ENCODE measurements around the gene DIP2C.

Gene DIP2C

GRCh38 chr10:416091-416515, 273.4 kb downstream of the DIP2C start:
- CTCF ChIA-PET, result no interaction called here
- Mint-ChIP-seq H3K27ac (no peak overlapping the region), H3K4me3 (no peak overlapping the region), H3K36me3 (no peaks in the 10 kb centered on the region), H3K4me1 (no peaks in the 10 kb centered on the region), H3K27me3 (peaks cover 6% of the 10 kb centered on the region), H3K9me3 (no peaks in the 10 kb centered on the region)
- DNase-seq, result no peak

- Mint-ChIP-seq H3K4me1 (no peaks in the 10 kb centered on the region), H3K4me3 (no peak overlapping the region), H3K9me3 (no peaks in the 10 kb centered on the region), H3K27me3 (peaks cover 6% of the 10 kb centered on the region), H3K27ac (no peak overlapping the region), H3K36me3 (no peaks in the 10 kb centered on the region)
- CTCF ChIA-PET, result no interaction called here
- DNase-seq, result no peak
These were observed 275.8 kb downstream of the DIP2C start for GRCh38 chr10:413662-414071.

GRCh38 chr10:412109-412508, 277.4 kb downstream of the DIP2C start:
- CTCF ChIA-PET, result no interaction called here
- DNase-seq, result no peak
- Mint-ChIP-seq H3K4me3 (no peak overlapping the region), H3K27me3 (peaks cover 6% of the 10 kb centered on the region), H3K9me3 (no peaks in the 10 kb centered on the region), H3K36me3 (no peaks in the 10 kb centered on the region), H3K4me1 (no peaks in the 10 kb centered on the region), H3K27ac (no peak overlapping the region)

- Mint-ChIP-seq H3K36me3 (no peaks in the 10 kb centered on the region), H3K4me3 (no peak overlapping the region), H3K27me3 (peaks cover 6% of the 10 kb centered on the region), H3K9me3 (no peaks in the 10 kb centered on the region), H3K27ac (no peak overlapping the region), H3K4me1 (no peaks in the 10 kb centered on the region)
- no peak for DNase-seq
- CTCF ChIA-PET, result no interaction called here
These were observed 277.9 kb downstream of the DIP2C start for GRCh38 chr10:411603-412002.

DNA sequence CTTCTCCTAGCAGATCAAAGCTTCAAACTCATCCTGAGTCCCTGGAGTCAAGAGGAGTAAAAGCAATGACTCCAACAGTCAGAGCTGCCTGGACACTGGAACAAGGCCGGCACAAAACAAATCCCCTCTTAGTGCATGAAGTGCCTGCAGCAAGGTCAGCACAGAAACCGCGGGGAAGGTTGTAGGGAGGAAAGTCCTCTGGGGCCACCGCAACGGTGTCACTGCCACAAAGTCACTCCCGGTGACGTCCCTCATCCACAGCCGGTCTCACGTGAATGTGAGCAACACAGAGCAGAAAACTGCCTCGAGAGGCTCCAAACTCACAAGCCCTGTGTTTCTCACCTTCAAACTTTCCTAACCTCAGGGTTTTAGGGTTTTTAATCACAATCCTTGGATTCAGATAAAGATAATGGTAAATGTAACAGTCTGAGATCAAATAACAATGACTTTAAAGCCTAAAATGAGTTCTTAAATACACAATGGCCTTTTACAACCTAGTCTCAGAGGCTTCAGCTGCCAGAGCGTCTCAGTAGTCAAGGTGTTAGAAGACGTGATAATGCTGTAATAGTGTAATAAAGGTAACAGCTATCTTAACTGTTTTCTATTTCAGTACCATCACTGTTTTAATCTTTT, 279.9 kb downstream of the DIP2C start:
- no peaks in the 10 kb centered on the region for H3K4me1 Mint-ChIP-seq
- DNase-seq, result no peak
- no peak overlapping the region for H3K4me3 Mint-ChIP-seq
- H3K27ac Mint-ChIP-seq, result no peak overlapping the region
- peaks cover 6% of the 10 kb centered on the region for H3K27me3 Mint-ChIP-seq
- CTCF ChIA-PET, result no interaction called here
- no peaks in the 10 kb centered on the region for H3K36me3 Mint-ChIP-seq
- H3K9me3 Mint-ChIP-seq, result no peaks in the 10 kb centered on the region

DNA sequence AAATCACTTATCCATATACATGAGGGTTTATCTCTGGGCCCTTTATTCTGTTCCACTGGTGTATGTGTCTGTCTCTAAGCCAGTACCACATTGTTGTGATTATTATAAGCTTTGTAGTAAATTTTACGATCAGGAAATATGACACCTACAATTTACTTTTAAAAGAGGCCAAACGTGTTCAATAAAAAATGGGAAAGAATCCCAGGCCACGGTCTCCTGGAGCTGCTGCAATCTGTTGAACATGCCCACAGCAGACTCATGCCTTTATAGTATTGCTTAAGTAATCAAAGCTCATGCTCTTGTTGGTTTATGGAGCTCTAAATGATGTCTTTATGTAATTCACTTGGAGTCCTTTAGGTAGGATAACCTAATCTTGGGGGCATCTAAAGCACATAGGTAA, 281.2 kb downstream of the DIP2C start:
- Mint-ChIP-seq H3K36me3 (no peaks in the 10 kb centered on the region), H3K27ac (no peak overlapping the region), H3K27me3 (no peaks in the 10 kb centered on the region), H3K4me3 (no peak overlapping the region), H3K4me1 (no peaks in the 10 kb centered on the region), H3K9me3 (no peaks in the 10 kb centered on the region)
- CTCF ChIA-PET, result interaction anchor here (0.6 kb wide), 1 partner anchor 335 kb away, joined by 3 read pairs; no protein-coding TSS in a partner anchor
- no peak for DNase-seq

DNA sequence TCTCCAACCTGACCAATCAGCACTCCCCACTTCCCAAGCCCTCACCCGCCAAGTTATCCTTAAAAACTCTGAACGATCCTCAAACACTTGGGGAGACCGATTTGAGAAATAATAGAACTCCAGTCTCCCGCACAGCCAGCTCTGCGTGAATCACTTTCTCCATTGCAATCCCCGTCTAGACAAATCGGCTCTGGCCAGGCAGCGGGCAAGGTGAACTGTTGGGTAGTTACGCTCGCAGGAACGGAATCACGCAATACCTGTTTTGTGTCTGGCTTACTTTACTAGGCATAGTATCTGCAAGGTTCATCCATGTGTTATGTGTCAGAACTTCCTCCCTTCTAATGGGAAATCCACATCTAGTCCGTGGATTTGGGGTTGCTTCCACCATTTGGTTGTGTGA, 282.5 kb downstream of the DIP2C start:
- Mint-ChIP-seq H3K36me3 (no peaks in the 10 kb centered on the region), H3K27me3 (no peaks in the 10 kb centered on the region), H3K27ac (no peak overlapping the region)

DNA sequence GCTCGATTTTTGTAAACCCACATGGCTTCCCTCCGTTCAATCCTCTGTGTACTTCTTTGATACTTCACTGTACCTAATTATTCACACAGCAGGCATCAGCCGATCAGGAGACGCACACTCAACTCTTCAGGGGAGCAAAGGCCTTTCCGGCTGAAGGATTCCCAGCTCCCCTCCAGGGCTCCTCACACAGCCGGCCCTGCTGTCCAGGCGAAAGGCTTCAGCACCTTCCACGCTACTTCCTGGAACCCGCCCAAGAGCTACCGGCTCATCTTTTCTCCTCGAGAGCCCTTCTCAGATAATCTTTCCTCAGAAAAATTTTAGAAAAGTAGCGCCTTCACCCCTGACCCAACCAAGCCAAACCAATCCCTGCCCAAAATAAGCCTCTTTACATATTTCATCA, 283.8 kb downstream of the DIP2C start:
- no peaks in the 10 kb centered on the region for H3K27me3 Mint-ChIP-seq
- H3K36me3 Mint-ChIP-seq, result no peaks in the 10 kb centered on the region
- H3K27ac Mint-ChIP-seq, result no peak overlapping the region
- no peak overlapping the region for H3K4me3 Mint-ChIP-seq
- CTCF ChIA-PET, result interaction anchor here (0.5 kb wide), 1 partner anchor 26 kb away, joined by 3 read pairs; no protein-coding TSS in a partner anchor
- no peaks in the 10 kb centered on the region for H3K4me1 Mint-ChIP-seq
- H3K9me3 Mint-ChIP-seq, result no peaks in the 10 kb centered on the region
- no peak for DNase-seq

More for the DNA sequence above, 282.5 kb downstream of the DIP2C start:
- Mint-ChIP-seq H3K9me3 (no peaks in the 10 kb centered on the region), H3K4me3 (no peak overlapping the region), H3K4me1 (no peaks in the 10 kb centered on the region)
- CTCF ChIA-PET, result no interaction called here
- DNase-seq, result no peak

DNA sequence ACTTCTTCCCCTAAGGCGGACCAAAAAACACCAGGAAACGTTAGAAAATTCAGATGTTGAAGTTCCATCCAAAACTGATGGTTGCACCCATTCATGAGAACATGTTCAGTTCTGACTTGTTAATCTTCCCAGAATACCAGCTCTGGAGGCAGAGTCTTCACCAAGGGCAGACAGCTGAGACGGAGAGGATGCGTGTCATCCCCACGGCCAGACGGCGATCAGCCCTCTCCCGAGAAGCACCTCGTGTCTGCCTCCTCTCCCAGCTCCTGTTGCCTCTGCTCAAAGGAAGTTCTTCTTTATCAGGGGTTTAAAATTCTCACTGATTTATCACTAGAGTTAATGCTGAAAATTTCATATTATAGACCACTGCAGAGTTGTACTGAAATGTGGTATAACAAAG, 284.5 kb downstream of the DIP2C start:
- Mint-ChIP-seq H3K9me3 (no peaks in the 10 kb centered on the region), H3K27ac (no peak overlapping the region), H3K27me3 (no peaks in the 10 kb centered on the region), H3K36me3 (no peaks in the 10 kb centered on the region), H3K4me1 (no peaks in the 10 kb centered on the region), H3K4me3 (no peak overlapping the region)
- CTCF ChIA-PET, result no interaction called here
- no peak for DNase-seq

GRCh38 chr10:404346-404745, 285.1 kb downstream of the DIP2C start:
- no peak overlapping the region for H3K27ac Mint-ChIP-seq
- CTCF ChIA-PET, result no interaction called here
- H3K4me1 Mint-ChIP-seq, result no peaks in the 10 kb centered on the region
- no peak overlapping the region for H3K4me3 Mint-ChIP-seq
- no peaks in the 10 kb centered on the region for H3K36me3 Mint-ChIP-seq
- H3K27me3 Mint-ChIP-seq, result no peaks in the 10 kb centered on the region
- DNase-seq, result no peak
- no peaks in the 10 kb centered on the region for H3K9me3 Mint-ChIP-seq

- CTCF ChIA-PET, result no interaction called here
- Mint-ChIP-seq H3K36me3 (no peaks in the 10 kb centered on the region), H3K9me3 (no peaks in the 10 kb centered on the region), H3K27me3 (peaks cover 3% of the 10 kb centered on the region), H3K4me1 (no peaks in the 10 kb centered on the region), H3K4me3 (no peak overlapping the region), H3K27ac (no peak overlapping the region)
- no peak for DNase-seq
These were observed 290.5 kb downstream of the DIP2C start for GRCh38 chr10:398954-399353.

GRCh38 chr10:397321-398068, 292.0 kb downstream of the DIP2C start:
- Mint-ChIP-seq H3K27me3 (peaks cover 3% of the 10 kb centered on the region), H3K4me3 (no peak overlapping the region), H3K4me1 (no peaks in the 10 kb centered on the region), H3K27ac (no peak overlapping the region), H3K9me3 (no peaks in the 10 kb centered on the region), H3K36me3 (no peaks in the 10 kb centered on the region)
- DNase-seq, result no peak
- CTCF ChIA-PET, result no interaction called here

- Mint-ChIP-seq H3K27ac (no peak overlapping the region), H3K36me3 (no peaks in the 10 kb centered on the region), H3K4me1 (no peaks in the 10 kb centered on the region), H3K9me3 (no peaks in the 10 kb centered on the region), H3K27me3 (peaks cover 3% of the 10 kb centered on the region), H3K4me3 (no peak overlapping the region)
- DNase-seq, result no peak
- CTCF ChIA-PET, result interaction anchor here (0.6 kb wide), 1 partner anchor 112 kb away, joined by 3 read pairs; no protein-coding TSS in a partner anchor
These were observed 292.8 kb downstream of the DIP2C start for GRCh38 chr10:396535-397220.

DNA sequence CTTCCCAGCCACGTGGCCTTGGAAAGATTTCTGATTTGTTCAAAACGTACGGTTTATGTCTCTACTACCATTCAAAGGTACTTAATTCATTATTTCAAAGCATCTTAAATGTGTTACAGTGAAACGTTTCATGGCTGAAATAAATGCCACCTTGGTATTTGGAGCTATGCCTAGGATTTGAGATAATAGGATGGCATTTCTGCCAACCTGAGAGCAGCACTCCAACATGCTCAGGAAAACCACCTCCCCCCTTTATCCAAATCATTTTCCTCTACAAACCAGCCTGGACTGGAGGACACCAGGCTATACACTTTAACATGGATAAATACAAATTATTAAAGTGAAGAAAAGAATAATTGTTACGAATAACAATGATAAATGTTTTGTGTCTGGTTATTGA, 293.4 kb downstream of the DIP2C start:
- no peaks in the 10 kb centered on the region for H3K4me1 Mint-ChIP-seq

GRCh38 chr10:395665-396064, 293.8 kb downstream of the DIP2C start:
- no peak overlapping the region for H3K27ac Mint-ChIP-seq
- no peak overlapping the region for H3K4me3 Mint-ChIP-seq
- no peaks in the 10 kb centered on the region for H3K36me3 Mint-ChIP-seq
- H3K9me3 Mint-ChIP-seq, result no peaks in the 10 kb centered on the region
- no peaks in the 10 kb centered on the region for H3K4me1 Mint-ChIP-seq
- CTCF ChIA-PET, result no interaction called here
- H3K27me3 Mint-ChIP-seq, result peaks cover 3% of the 10 kb centered on the region
- no peak for DNase-seq

More for the DNA sequence above, 293.4 kb downstream of the DIP2C start:
- CTCF ChIA-PET, result interaction anchor here (0.6 kb wide), 1 partner anchor 112 kb away, joined by 3 read pairs; no protein-coding TSS in a partner anchor
- H3K27ac Mint-ChIP-seq, result no peak overlapping the region
- H3K27me3 Mint-ChIP-seq, result peaks cover 3% of the 10 kb centered on the region
- no peaks in the 10 kb centered on the region for H3K9me3 Mint-ChIP-seq
- no peak for DNase-seq
- H3K4me3 Mint-ChIP-seq, result no peak overlapping the region
- no peaks in the 10 kb centered on the region for H3K36me3 Mint-ChIP-seq

Measured in activated naive CD4-positive, alpha-beta T cell treated with anti-CD3 and anti-CD28 coated beads, Interleukin-2, amount 10 ng/mL, durations not matched to agents 7 days and 5 days (primary cell).